ENCODE data around the gene TTC16. TPM values are rescaled to one million over a fixed set of nuclear protein-coding genes. Genes with fewer than 3 reads are reported as not detected.

Gene TTC16
- total RNA-seq, 2 experiments from 2014 or later: 1.6 to 2.1 TPM

DNA sequence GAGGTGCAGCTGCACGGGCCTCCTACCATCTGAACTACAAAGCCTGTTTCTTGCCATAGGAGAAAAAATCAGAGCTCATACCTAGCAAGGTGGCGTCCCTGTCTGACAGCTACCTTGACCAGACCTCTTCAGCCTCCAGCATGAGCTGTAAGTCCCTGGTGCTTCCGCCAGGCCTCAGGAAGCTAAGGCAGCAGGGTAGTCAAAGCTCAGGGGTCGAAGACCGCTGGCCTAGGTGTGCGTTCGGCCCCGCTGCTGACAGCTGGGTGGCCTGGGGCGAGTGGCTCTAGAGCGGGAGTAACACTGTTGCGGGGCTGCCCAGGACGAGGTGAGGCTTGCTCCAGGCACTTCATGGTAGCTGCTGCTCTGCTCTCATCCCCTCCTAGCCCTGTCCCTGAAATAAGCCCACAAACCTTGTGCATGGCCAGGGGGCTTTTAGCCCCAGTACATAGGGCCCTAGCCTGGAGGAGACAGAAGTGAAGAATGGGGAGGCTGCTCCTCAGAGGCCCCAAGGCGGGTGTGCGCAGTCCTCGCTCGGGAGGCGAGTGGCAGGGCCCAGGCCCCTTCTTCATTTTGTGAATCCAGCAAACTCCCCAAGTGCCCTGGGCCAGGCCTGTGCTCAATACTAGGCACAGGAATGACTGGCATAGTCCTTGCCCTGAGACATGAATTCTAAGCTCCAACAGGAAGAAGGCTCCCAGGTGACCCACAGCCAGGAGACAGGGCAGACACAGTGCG lies 13.8 kb downstream of the TTC16 start:
- POLR2A ChIA-PET: interaction anchor here (0.9 to 1.3 kb wide), 2 partner anchors 10 to 56 kb away, joined by 3 read pairs; no protein-coding TSS in a partner anchor
- no peak for DNase-seq
- Mint-ChIP-seq H3K4me1 (ENCODE audit: low read depth) (peaks cover 7% of the 10 kb centered on the region), H3K27me3 (no peaks in the 10 kb centered on the region), H3K36me3 (ENCODE audit: low read depth) (peaks cover 5% of the 10 kb centered on the region), H3K27ac (no peak overlapping the region), H3K9me3 (no peaks in the 10 kb centered on the region), H3K4me3 (no peak overlapping the region)
- intact Hi-C loops (cut with DNase I, micrococcal nuclease): loop anchor here (5.0 to 10.0 kb wide), 3 partner anchors 117 to 515 kb away; partner anchors contain the start of gene STXBP1 (in 1 of the 2)
- no peaks in the 10 kb centered on the region for H3K27me3 ChIP-seq (ENCODE audit: control insufficient read depth in 1 of 2, insufficient read depth in 2 of 2, low read length in 2 of 2)
- H3K4me3 ChIP-seq (ENCODE audit: low read length): no peak overlapping the region
- peaks cover 9% of the 10 kb centered on the region for H3K4me1 ChIP-seq (ENCODE audit: insufficient read depth, low read length)
- no peak overlapping the region for H3K27ac ChIP-seq (ENCODE audit: low read depth in 1 of 2, low read length in 2 of 2)
- no peaks in the 10 kb centered on the region for H3K9me3 ChIP-seq (ENCODE audit: control insufficient read depth in 1 of 2, insufficient read depth in 1 of 2, low read length in 2 of 2)
- CTCF ChIA-PET: interaction anchor here (0.6 kb wide), 1 partner anchor 27 kb away, joined by 3 read pairs; no protein-coding TSS in a partner anchor
- peaks cover 22% of the 10 kb centered on the region for H3K36me3 ChIP-seq (ENCODE audit: insufficient read depth, low read length)
- no peak for ATAC-seq (ENCODE audit: poor library complexity)
- TF ChIP-seq, protein P1, sequence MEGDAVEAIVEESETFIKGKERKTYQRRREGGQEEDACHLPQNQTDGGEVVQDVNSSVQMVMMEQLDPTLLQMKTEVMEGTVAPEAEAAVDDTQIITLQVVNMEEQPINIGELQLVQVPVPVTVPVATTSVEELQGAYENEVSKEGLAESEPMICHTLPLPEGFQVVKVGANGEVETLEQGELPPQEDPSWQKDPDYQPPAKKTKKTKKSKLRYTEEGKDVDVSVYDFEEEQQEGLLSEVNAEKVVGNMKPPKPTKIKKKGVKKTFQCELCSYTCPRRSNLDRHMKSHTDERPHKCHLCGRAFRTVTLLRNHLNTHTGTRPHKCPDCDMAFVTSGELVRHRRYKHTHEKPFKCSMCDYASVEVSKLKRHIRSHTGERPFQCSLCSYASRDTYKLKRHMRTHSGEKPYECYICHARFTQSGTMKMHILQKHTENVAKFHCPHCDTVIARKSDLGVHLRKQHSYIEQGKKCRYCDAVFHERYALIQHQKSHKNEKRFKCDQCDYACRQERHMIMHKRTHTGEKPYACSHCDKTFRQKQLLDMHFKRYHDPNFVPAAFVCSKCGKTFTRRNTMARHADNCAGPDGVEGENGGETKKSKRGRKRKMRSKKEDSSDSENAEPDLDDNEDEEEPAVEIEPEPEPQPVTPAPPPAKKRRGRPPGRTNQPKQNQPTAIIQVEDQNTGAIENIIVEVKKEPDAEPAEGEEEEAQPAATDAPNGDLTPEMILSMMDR (IDR thresholded peaks at IDR 0.05): no peak

DNA sequence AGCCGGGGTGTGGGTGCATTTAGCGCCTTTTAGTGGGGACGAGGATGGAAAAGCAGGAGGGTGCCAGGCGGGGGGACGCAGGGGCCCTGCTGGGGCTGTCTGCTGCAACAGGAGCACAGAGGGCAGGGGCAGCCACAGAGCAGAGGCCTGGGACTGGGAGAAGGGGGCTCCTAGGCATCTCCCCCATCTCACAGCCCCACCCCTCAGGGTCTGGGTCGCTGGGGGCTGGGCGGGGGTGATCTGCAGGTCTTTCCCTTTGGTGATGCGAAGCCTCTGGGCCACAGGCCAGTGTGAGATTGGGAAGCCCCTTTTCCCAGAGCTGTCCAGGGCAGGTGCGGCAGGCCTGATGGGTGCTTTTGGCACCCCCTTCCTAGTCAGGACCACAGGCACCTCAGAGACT lies 14.4 kb downstream of the TTC16 start:
- CTCF ChIA-PET: no interaction called here
- intact Hi-C loops (cut with DNase I, micrococcal nuclease): loop anchor here (5.0 to 10.0 kb wide), 3 partner anchors 118 to 515 kb away; partner anchors contain the start of gene STXBP1 (in 1 of the 2)
- Histone ChIP-seq H3K9me3 (ENCODE audit: control insufficient read depth in 1 of 2, insufficient read depth in 1 of 2, low read length in 2 of 2) (no peaks in the 10 kb centered on the region), H3K4me1 (ENCODE audit: insufficient read depth, low read length) (peaks cover 11% of the 10 kb centered on the region), H3K27me3 (ENCODE audit: control insufficient read depth in 1 of 2, insufficient read depth in 2 of 2, low read length in 2 of 2) (no peaks in the 10 kb centered on the region), H3K4me3 (ENCODE audit: low read length) (no peak overlapping the region), H3K27ac (ENCODE audit: low read depth in 1 of 2, low read length in 2 of 2) (no peak overlapping the region), H3K36me3 (ENCODE audit: insufficient read depth, low read length) (peaks cover 22% of the 10 kb centered on the region)
- H3K27ac Mint-ChIP-seq: no peak overlapping the region
- ATAC-seq (ENCODE audit: poor library complexity): no peak
- H3K27me3 Mint-ChIP-seq: no peaks in the 10 kb centered on the region
- DNase-seq: no peak
- no peaks in the 10 kb centered on the region for H3K9me3 Mint-ChIP-seq
- TF ChIP-seq, protein P1 (IDR thresholded peaks at IDR 0.05): no peak
- H3K4me1 Mint-ChIP-seq (ENCODE audit: low read depth): peaks cover 9% of the 10 kb centered on the region
- POLR2A ChIA-PET: no interaction called here
- H3K4me3 Mint-ChIP-seq: no peak overlapping the region
- H3K36me3 Mint-ChIP-seq (ENCODE audit: low read depth): peaks cover 7% of the 10 kb centered on the region

GRCh38 chr9:127730799-127731410 lies 15.0 kb downstream of the TTC16 start:
- Mint-ChIP-seq H3K4me1 (ENCODE audit: low read depth) (peaks cover 16% of the 10 kb centered on the region), H3K27ac (no peak overlapping the region), H3K4me3 (no peak overlapping the region), H3K36me3 (ENCODE audit: low read depth) (peaks cover 10% of the 10 kb centered on the region), H3K9me3 (no peaks in the 10 kb centered on the region), H3K27me3 (no peaks in the 10 kb centered on the region)
- Histone ChIP-seq H3K36me3 (ENCODE audit: insufficient read depth, low read length) (peaks cover 22% of the 10 kb centered on the region), H3K4me3 (ENCODE audit: low read length) (no peak overlapping the region), H3K27me3 (ENCODE audit: control insufficient read depth in 1 of 2, insufficient read depth in 2 of 2, low read length in 2 of 2) (no peaks in the 10 kb centered on the region), H3K4me1 (ENCODE audit: insufficient read depth, low read length) (peaks cover 17% of the 10 kb centered on the region), H3K9me3 (ENCODE audit: control insufficient read depth in 1 of 2, insufficient read depth in 1 of 2, low read length in 2 of 2) (no peaks in the 10 kb centered on the region), H3K27ac (ENCODE audit: low read depth in 1 of 2, low read length in 2 of 2) (no peak overlapping the region)
- DNase-seq: no peak
- POLR2A ChIA-PET: no interaction called here
- CTCF ChIA-PET: interaction anchor here (0.6 kb wide), 1 partner anchor 67 kb away, joined by 3 read pairs; no protein-coding TSS in a partner anchor
- ATAC-seq (ENCODE audit: poor library complexity): no peak
- intact Hi-C loops (cut with DNase I, micrococcal nuclease): loop anchor here (5.0 to 10.0 kb wide), 3 partner anchors 119 to 516 kb away; partner anchors contain the start of gene STXBP1 (in 1 of the 2)
- TF ChIP-seq, protein P1 (IDR thresholded peaks at IDR 0.05): no peak
